Uterus (tissue), 2 donors: ENCODE measurements around the gene SELENOH.

Source experiments
- POLR2A ChIP-seq, 2 donors: fragments of 450-650 bp; IDR thresholded peaks; one replicate each; pipeline ENCODE4 v1.6.1; 2016; ENCODE audit warnings: antibody characterized with exemption in 2 of 2, mild to moderate bottlenecking in 1 of 2, moderate library complexity in 1 of 2
- TF ChIP-seq, protein P1 (sequence below), 4 experiments: fragments of 200-600 bp in 2 of 4; fragments of 450-650 bp in 2 of 4; sonication (generic) in 2 of 4; IDR thresholded peaks; one replicate each; pipeline ENCODE4 v1.5.1; 2016 to 2019; ENCODE audit warnings: antibody characterized with exemption in 4 of 4, mild to moderate bottlenecking in 2 of 4, moderate library complexity in 1 of 4

DNA sequence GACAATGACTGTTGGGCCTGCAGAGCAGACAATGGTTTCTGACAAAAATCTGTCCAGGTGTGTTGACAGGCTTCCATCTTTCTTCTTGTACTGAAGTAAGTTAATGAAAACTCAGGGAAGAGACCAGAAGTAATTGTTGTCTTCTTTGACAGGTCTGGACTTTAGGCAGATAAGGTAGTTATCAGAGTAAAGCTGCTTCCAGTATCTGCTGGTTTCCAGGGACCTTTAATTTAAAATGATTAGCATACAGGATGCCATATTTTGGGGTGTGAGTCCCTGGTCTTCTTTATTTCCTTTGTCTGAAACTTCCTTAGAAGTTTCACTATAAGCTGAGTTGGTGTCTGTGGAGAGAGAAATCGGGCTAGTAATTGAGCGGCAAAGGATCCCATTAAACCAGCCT lies 27.5 kb upstream of the SELENOH start:
- TF ChIP-seq, protein P1, sequence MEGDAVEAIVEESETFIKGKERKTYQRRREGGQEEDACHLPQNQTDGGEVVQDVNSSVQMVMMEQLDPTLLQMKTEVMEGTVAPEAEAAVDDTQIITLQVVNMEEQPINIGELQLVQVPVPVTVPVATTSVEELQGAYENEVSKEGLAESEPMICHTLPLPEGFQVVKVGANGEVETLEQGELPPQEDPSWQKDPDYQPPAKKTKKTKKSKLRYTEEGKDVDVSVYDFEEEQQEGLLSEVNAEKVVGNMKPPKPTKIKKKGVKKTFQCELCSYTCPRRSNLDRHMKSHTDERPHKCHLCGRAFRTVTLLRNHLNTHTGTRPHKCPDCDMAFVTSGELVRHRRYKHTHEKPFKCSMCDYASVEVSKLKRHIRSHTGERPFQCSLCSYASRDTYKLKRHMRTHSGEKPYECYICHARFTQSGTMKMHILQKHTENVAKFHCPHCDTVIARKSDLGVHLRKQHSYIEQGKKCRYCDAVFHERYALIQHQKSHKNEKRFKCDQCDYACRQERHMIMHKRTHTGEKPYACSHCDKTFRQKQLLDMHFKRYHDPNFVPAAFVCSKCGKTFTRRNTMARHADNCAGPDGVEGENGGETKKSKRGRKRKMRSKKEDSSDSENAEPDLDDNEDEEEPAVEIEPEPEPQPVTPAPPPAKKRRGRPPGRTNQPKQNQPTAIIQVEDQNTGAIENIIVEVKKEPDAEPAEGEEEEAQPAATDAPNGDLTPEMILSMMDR (IDR thresholded peaks at IDR 0.05) = no peak
- no peak for TF ChIP-seq POLR2A (IDR thresholded peaks at IDR 0.05)
